Frontal cortex (tissue), 4 donors: ENCODE measurements around the gene LPP. TPM values are rescaled to one million over a fixed set of nuclear protein-coding genes. Genes with fewer than 3 reads are reported as not detected.
A peak's percentile ranks its signal among the peaks of the same experiment; 100 is the strongest.
"Not testable (repeated sequence)": the region's sequence is repeated elsewhere in the genome, so short reads cannot be mapped to it uniquely, and the experiment has no call there.

Experiments
- DNase-seq, 2 donors: peaks; one replicate each; pipeline ENCODE4 v3.0.0; 2012; ENCODE audit warnings: low spot score in 2 of 2
- FAIRE-seq: peaks from 2 replicates; lab custom pipeline; 2012; peaks lifted over from hg19 to GRCh38; lab: Jason Lieb, UNC
- total RNA-seq: library from RNA; depleted of rRNA; stranded (reverse); fragments of >200 nt; gene quantifications from one replicate; pipeline ENCODE4 v1.2.3, GENCODE V29; 2014
- donor health status: control.
- donor health status: control.
- donor health status: control.

Gene LPP, protein sequence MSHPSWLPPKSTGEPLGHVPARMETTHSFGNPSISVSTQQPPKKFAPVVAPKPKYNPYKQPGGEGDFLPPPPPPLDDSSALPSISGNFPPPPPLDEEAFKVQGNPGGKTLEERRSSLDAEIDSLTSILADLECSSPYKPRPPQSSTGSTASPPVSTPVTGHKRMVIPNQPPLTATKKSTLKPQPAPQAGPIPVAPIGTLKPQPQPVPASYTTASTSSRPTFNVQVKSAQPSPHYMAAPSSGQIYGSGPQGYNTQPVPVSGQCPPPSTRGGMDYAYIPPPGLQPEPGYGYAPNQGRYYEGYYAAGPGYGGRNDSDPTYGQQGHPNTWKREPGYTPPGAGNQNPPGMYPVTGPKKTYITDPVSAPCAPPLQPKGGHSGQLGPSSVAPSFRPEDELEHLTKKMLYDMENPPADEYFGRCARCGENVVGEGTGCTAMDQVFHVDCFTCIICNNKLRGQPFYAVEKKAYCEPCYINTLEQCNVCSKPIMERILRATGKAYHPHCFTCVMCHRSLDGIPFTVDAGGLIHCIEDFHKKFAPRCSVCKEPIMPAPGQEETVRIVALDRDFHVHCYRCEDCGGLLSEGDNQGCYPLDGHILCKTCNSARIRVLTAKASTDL
- total RNA-seq: 6.5 TPM

DNA sequence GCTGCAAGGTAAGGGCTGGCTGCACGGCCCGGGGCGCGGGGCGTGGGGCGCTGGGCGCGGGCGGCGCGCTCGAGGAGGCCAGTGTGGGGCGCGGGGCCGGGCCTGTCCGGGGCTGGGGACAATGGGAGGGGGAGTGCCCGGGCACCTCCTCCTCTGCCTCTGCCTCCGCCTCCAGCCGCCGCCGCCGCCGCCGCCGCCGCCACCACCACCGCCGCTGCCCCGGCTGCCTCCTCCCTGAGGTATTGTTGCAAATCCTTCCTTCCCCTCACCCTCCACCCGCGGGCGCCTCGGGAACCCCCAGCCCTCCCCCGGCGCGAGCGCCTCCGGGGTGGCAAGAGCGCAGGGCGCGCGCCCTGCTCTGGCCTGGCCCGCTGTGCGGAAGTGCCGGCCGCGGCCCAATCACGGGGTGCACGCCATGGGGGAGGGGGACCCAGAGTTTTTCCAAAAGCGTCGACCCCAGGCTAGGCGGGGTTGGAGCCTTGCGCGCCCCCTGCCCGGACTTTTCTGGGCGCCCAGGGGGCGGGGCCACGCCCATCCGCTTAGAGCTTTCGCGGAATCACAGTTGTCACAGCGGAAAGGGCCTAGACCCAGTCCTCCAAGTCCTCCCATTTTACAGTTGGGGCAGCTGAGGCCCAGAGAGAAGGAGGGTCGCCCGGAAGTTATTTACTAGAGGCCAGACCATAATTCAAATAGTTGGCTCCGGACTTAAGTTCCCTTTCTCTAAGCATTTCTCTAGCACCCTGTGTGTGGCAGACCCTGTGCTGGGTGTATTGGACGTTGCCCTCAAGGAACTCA, at the start of gene LPP:
TSS of gene LPP (plus strand) at position 144 of the 795 bp plus-strand sequence. CDS start 251,964 bp downstream, outside the sequence.
- DNase-seq: peak; percentile 81 to 87
- no peak for FAIRE-seq

DNA sequence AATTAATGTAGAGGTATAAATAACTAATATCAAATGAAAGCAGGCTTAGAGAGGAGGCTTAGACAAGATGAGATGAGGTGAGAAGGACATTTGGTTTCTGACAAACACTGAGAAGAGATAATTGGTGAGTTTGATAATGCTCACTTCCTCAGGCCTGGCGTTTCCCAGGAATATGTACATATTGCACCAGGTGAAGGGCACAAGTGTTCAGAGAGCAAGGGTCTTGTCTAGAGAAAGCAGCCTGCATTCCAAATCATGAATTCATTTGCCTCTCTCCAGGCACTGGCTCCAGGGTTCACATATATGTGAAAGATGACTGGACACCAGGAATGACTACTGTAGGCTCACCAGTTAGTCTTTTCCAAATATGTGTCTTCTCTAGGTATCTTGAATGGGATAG, 48.0 kb upstream of the LPP start:
- no peak for DNase-seq
- no peak for FAIRE-seq

DNA sequence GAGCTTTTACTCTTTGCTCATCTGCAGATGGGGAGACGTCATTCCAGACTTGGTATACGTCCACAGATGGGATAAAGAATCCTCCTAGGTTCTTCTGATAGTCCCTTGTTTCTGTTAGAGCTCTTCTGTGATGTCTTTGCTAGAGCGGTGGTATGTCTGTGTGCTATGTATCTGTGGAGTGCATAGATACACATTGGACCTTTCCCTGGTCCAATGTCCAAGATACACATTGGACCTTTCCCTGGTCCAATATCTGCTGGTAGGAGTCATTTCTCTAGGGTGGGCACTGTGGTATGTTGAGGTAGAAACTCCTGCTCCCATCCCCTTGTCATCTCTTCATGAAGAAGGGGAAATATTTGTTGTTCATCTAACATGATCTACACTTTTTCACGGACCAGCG, 47.5 kb upstream of the LPP start:
- no peak for DNase-seq
- no peak for FAIRE-seq

DNA sequence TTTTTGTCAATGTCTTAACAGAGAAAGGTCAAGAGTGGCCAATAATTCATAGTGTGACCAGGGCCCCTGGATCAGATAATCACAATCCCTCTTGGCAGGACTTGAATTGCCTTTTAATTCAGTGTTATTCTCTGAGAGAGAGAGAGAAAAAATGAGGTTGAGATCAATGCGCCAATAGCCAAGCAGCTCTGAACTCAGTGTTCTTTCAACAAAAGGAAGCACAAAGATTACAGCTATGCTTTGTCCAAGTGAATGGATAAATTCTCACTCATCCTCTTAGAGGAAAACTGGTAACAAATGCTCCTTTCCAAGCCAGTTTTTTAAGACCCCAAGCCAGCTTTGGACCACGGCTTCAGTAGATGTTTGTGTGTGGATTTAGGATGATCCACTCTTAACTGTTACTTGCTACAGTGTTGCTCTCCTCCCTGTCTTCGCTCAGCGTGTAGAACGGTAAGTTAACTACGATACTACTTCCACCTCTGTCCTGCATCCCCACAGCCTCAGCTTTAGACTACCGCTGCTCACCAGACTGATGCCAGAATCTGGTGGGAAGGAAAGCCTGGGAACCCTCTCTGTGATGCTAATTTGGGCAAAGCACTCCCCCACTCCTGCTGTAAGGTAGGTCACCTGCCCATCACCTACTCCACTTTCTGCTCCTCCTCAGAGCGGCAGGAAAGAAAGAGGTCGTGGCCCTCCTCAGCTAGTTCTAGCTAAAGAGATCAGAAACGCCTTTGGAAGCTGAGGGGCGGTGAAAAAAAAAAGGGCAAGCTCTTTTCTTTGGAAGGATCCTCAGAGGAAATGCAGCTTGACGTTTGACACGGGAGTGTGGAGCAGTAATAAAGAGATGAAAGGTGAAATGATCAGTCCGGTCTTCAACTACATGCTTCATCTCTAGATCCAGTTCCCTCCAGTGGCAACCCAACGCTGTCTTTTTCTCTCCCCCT, 46.8 kb upstream of the LPP start:
- no peak for FAIRE-seq
- no peak for DNase-seq

DNA sequence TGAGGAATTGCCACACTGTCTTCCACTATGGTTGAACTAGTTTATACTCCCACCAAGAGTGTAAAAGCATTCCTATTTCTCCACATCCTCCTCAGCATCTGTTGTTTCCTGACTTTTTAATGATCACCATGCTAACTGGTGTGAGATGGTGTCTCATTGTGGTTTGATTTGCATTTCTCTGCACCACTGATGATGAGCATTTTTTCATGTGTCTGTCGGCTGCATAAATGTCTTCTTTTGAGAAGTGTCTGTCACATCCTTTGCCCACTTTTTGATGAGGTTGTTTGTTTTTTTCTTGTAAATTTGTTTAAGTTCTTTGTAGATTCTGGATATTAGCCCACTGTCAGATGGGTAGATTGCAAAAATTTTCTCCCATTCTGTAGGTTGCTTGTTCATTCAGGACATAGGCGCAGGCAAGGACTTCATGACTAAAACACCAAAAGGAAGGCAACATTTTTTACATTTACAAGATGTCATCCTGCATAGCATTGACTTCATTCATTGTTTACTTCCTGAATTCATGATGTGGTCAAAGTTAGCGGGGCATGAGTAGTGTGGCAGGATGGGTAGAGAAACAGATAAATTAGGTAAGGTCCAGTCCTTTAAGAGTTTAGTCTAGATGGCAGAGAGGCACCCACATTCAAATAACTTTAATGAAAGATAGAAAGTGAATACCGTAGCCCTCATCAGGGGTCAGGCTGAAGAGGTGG, 45.1 kb upstream of the LPP start:
- FAIRE-seq: no peak
- DNase-seq: no peak

DNA sequence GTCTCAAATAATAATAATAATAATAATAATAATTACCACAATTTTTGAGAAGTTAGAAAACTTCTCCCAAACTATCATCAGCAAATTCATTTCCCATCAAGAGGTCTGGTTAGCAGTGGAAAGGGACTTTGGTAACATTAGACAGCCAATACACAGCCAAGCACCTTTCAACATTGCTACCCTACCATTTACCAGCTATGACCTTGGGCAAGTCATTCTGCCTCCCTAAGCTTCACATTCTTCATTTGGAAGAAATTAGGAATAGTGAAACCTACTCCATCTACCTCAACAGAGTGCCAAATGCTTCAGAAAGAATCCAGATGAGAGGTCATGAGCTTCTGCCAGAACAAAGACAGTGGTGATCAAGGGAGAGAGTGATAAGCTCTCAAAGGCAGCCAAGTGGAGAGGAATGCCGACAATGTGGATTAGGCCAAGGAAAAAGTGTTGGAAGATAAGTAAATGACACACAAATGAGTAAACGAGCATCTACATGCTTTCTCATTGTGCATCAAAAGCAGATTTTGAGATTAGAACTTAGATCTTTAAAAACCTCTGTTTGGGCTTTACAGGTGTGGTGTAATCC, 42.9 kb upstream of the LPP start:
- FAIRE-seq: no peak
- no peak for DNase-seq

DNA sequence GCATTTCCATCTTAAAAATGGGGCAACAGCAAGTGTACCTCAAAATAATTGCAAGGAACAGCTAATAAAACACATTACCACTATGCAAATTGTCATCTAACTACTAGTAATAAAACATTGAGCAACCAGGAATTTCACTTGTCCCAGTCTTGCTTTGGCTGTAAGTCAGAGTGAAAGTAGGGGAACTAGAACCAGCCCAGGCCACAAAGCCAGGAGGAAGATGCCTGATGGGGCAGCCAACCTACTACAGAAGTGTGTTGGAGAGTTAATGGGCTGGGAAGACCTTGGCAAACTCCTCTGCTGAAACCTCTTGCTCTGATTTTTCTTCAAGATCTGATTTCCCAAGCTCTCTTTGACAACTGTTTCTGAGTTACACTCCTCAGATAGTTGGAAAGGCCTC, 40.2 kb upstream of the LPP start:
- FAIRE-seq (no peak), DNase-seq (no peak)

DNA sequence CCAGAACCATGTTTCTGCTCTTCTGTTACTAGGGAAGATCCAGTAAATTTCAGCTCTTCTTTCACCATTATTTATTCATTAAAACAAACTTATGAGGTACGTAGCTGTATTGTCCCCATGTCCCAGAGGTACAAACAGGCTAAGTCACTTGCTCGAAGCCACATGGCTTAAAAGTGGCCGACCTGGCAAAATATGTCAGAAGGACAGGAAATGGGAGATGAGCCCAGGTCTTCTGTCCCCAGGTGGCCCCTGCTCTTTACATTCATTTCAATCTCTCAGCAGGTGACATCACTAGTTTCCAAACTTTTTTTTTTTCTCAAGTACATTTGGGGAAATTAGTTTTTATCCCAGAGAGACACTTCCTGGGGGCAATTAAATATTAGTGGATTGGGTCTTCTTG, 34.1 kb upstream of the LPP start:
- DNase-seq: no peak
- FAIRE-seq: no peak

DNA sequence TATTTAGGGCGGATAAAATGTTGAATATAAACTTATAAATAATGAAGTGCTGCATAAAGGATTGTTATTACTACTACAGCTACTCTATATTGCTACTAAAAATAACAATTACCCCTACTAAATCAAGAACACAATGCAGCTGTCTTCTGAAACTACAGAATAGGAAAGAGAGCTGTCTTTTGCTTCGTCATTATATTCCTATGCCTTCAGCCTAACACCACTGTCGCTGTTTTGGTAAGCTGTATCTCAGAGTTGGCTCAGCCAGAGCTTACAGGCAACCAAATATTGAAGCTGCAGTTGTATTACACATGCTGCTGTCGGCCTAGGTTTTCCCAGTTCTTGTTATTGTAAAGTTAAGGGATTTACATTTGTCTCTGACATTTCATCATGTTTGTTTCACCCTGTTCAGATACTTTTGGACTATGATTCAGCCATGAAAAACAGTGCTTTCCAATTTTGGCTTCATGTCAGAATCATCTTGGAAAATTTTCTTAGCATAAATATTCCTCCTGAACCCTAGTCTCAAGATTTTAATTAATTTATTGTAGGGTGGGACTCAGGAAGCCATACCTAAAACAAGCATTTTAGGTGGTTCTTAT, 31.3 kb upstream of the LPP start:
- FAIRE-seq: no peak
- no peak for DNase-seq

DNA sequence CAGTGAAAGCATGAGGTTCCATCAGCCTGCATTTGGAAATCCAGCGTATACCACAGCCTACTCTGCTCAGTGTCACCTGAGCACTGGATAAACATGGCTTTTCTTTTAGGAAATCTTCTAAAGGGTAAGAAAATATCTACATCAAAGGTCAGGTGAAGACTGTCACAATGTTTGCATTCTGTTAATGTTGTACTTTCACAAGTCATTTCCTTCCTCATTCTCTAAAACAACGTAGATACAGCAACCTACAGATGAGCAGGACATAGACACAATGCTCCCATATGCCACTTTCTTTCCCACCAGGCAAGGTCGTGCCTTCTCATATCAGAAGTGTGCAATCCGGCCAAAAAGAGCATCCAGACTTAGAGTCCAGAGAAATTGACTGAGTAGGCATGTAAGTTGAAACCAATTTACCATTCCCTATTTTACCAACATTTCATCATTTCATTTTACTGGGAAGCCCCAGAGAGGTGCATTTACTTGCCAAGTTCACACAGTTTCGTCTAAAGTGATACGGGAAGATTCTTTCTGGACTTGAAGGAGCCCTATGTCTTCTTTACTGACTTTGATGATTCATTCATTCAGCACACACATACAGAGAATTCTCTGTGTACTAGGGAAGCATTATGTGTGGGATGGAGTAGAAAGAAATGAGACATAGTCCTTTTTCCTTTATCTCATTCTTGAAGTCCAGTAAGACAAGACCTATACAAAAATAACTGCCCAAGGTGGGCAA, 30.6 kb upstream of the LPP start:
- no peak for FAIRE-seq
- no peak for DNase-seq

DNA sequence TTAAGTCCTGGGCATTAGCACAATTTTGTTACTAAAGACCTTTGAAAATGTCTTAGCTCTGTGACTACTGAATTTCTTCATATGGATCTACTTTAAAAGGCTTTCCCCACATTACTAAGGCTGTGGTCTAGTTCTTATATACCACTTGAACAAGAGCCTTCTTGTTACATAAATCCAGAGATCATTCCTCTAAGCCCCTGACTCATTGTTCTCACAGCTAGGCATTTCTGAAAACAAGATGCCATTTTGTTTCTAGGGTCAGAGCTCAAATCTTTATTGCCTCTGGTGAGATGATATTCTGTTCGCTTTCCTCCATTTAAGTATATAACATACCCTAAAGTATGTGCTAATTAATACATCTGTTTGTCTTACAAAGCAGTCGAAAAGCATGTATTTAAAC, 29.8 kb upstream of the LPP start:
- no peak for FAIRE-seq
- DNase-seq: no peak

DNA sequence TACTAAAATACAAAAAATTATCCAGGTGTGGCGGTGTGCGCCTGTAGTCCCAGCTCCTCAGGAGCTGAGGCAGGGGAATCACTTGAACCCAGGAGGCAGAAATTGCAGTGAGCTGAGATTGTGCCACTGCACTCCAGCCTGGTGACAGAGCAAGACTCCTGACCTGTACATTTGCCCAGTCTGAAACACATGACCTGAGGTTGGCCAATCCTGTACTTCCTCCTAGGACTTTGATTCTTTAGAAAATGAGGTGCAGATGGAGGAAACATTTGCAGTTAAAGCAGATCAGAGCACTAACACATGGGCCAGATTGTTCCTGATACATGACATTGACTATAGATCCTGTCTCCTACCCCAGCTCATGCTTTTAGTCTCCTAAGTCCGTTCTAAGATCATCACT, 28.9 kb upstream of the LPP start:
- FAIRE-seq: no peak
- no peak for DNase-seq

DNA sequence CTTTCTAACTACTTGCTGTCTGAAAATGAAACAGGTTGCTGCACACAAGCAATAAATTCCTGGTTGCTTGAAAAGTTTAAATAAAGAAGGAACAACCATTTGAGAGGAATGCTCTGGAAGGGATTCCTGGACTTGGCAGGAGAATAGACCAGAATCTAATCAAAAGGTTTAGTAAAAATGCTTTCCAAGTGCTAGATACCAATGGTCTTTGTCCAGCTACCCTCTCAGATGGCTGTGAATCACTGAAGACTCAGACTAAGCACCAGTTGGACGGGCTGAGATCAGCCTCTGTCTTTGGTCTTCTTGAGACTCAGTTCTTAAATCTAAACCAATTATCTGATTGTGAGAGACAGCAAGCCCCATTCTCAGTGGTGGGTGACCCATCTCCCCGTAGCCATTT, 27.7 kb upstream of the LPP start:
- FAIRE-seq: no peak
- no peak for DNase-seq

DNA sequence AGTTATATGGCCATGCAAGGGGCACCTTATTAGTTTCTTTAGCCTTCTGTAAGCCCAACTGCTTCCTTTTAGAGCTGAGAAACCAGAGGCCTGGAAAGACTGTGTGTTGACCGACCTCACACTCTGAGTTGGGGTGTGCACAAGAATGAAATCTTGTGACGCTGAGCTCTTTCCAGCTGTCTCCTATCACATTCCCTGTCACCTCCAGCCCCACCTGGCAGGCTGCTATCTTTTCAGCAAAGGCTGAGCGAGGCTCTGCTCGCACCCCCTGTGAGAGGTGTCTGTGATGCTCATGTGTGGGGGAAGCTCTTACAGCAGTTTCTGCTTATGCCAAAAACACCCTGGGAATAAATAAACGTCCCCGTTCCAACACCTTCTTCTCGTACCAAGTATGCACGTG, 27.0 kb upstream of the LPP start:
- no peak for DNase-seq
- FAIRE-seq: no peak

DNA sequence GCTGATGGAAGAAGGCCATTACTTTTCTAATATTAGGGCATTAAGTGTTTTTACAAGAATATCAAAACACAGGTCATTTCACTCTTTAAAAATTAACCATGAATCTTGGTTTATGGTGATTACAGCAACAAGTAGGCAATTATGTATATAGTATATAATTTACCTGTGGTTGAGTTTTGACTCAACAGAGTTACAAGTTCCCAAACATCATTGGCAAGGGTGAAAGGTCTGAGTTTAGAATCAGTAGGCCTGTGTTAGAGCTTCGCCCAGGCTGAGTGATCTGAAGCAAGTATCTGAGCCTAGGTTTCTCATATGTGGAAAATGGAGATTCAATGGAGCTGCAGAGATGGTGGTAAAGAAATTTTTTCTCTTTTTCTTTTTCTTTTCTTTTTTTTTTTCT, 25.1 kb upstream of the LPP start:
- DNase-seq (no peak), FAIRE-seq (no peak)

DNA sequence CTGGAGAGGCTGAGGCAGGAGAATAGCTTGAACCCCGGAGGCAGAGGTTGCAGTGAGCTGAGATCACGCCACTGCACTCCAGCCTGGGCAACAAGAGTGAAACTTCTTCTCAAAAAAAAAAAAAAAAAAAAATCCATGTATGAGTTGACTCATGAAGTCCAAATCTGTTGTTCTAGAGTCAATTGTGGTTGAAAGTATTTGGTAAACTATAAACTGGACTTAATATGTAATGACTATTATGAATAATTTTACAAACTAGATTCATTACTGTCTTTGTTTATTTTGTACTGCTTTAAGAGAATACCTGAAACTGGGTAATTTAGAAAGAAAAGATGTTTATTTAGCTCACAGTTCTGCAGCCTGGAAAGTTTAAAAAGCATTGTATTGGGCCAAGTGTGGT, 22.9 kb upstream of the LPP start:
- FAIRE-seq: not testable (repeated sequence)

DNA sequence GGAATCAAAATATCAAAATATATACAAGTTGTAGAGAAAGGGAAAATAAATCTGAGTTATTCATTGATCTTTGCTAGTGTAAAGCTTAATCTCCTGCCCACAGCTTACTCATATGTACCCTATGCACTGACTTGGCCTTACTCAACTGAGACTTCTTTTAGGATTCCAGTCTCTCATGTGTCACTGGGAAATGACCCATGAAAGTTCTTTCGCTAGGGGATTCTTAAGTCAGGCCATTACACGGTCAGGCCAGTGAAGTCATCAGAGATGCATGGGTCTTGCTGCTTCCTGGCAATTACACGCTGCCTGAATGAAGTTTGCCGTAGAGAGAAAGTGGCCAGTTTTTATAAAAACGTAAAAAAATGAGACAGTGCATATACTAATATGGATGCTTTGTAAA, 20.7 kb upstream of the LPP start:
- FAIRE-seq (no peak), DNase-seq (no peak)

More for the DNA sequence above, 22.9 kb upstream of the LPP start:
- not testable (repeated sequence) for DNase-seq

DNA sequence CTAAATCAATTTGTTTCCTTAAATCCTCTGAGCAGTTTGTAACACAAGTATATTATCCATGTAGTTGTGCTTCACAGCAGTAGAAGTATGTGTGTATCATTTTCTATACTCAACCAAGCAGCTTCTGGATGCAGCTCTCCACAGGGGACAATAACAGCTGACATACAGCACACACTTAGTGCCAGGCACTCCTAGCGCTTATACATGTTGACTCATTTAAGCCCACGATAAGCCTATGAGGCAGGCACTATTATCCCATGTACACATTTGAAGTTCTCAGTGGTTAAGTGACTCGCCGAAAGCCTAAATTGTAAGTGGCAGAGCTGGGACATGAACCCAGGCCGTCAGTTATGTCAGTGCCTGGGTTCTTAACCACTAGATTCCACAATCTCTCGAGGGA, 20.3 kb upstream of the LPP start:
- DNase-seq: no peak

More for the DNA sequence above, 20.3 kb upstream of the LPP start:
- FAIRE-seq: no peak
